ENCODE data around the gene RUBCNL.

DNA sequence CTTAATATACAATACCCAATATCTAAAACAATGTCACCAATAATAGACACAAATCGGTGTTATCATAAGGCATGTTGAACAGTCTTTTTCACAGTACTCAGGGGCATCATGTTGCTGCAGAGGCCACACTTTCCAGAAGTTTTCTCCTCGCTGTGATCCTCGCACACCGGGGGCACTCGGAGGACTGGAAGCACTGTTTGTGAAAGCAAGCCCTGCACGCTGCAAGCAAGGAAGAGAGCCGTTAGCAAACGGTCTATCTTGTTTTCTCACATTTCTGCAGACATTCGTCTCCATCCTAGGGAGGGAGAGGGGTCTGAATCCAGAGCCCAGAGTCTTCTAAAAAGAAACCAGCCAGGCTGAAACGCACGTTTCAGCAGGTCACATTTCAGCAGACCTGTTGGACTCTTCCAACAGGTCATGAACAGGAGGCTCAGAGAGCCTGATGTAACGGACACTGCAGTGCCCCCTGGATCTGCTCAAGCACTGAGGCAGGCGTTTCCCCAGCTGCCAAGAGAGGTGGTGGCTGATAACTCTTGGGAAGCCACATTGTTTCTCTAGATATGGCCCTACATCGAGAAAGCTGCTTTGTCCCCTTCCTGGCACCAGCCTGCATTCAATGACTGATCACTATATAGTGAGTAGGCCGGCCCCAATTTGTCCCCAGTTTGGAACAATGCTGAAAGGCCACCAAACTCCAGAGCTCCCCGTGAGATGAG, 43.6 kb downstream of the RUBCNL start:
- TF ChIP-seq, protein P1, sequence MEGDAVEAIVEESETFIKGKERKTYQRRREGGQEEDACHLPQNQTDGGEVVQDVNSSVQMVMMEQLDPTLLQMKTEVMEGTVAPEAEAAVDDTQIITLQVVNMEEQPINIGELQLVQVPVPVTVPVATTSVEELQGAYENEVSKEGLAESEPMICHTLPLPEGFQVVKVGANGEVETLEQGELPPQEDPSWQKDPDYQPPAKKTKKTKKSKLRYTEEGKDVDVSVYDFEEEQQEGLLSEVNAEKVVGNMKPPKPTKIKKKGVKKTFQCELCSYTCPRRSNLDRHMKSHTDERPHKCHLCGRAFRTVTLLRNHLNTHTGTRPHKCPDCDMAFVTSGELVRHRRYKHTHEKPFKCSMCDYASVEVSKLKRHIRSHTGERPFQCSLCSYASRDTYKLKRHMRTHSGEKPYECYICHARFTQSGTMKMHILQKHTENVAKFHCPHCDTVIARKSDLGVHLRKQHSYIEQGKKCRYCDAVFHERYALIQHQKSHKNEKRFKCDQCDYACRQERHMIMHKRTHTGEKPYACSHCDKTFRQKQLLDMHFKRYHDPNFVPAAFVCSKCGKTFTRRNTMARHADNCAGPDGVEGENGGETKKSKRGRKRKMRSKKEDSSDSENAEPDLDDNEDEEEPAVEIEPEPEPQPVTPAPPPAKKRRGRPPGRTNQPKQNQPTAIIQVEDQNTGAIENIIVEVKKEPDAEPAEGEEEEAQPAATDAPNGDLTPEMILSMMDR (conservative IDR thresholded peaks at IDR 0.05; ENCODE audit: low read depth in 2 of 2) = no peak; a peak in 1 of 4 replicates
- TF ChIP-seq EZH2phosphoT487 (IDR thresholded peaks at IDR 0.05; ENCODE audit: unreplicated experiment) = no peak
- no peak for TF ChIP-seq POLR2AphosphoS5 (IDR thresholded peaks at IDR 0.05; ENCODE audit: low read depth)
